Measurements from ENCODE around the gene PIGBOS1. TPM values are rescaled to one million over a fixed set of nuclear protein-coding genes. Genes with fewer than 3 reads are reported as not detected.
A peak's percentile ranks its signal among the peaks of the same experiment; 100 is the strongest.
"Not testable (repeated sequence)": the region's sequence is repeated elsewhere in the genome, so short reads cannot be mapped to it uniquely, and the experiment has no call there.

The PIGBOS1 gene
- total and polyA plus RNA-seq, 2 experiments from 2014 or later = 13.7 to 30.4 TPM

DNA sequence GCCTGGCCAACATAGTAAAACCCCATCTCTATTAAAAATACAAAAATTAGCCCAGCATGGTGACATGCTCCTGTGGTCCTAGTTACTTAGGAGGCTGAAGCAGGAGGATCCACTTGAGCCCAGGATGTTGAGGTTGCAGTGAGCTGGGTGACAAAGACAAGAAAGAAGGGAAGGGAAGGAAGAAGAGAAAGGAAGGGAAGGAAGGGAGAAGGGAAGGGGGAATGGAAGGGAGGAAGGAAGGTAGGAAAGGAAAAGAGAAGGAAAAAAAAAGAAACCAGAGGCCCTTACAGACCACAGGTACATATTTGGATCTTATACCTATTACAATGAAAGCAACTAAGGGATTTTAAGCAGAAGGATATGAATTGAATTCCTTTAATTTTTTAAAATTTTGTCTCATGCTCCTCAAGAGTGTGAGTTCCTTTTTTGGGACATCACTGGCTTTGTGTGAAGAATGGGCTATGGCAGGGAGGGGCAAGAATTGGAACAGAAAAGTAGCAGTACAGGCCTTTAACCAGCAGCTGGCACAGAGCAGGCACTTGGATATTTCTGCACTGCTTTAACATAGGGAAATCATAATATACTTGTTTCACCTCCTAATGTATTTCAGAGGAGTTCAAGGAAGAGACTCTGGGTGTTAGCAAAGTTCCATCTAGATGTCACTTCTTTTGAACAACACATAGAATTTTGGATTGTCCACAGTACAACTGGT, 37.2 kb downstream of the PIGBOS1 start:
- Histone ChIP-seq H3K27me3 (no peaks in the 10 kb centered on the region), H3K36me3 (no peaks in the 10 kb centered on the region), H3K27ac (no peak overlapping the region), H3K4me3 (no peak overlapping the region), H3K9me3 (ENCODE audit: low read depth) (no peaks in the 10 kb centered on the region), H3K4me1 (ENCODE audit: low read depth) (peaks cover 16% of the 10 kb centered on the region)
- no peak for DNase-seq (ENCODE audit: low read depth in 1 of 2, low spot score in 1 of 2)
- TF ChIP-seq, protein P1, sequence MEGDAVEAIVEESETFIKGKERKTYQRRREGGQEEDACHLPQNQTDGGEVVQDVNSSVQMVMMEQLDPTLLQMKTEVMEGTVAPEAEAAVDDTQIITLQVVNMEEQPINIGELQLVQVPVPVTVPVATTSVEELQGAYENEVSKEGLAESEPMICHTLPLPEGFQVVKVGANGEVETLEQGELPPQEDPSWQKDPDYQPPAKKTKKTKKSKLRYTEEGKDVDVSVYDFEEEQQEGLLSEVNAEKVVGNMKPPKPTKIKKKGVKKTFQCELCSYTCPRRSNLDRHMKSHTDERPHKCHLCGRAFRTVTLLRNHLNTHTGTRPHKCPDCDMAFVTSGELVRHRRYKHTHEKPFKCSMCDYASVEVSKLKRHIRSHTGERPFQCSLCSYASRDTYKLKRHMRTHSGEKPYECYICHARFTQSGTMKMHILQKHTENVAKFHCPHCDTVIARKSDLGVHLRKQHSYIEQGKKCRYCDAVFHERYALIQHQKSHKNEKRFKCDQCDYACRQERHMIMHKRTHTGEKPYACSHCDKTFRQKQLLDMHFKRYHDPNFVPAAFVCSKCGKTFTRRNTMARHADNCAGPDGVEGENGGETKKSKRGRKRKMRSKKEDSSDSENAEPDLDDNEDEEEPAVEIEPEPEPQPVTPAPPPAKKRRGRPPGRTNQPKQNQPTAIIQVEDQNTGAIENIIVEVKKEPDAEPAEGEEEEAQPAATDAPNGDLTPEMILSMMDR (IDR thresholded peaks at IDR 0.05; ENCODE audit: low read depth, low read length) = no peak

DNA sequence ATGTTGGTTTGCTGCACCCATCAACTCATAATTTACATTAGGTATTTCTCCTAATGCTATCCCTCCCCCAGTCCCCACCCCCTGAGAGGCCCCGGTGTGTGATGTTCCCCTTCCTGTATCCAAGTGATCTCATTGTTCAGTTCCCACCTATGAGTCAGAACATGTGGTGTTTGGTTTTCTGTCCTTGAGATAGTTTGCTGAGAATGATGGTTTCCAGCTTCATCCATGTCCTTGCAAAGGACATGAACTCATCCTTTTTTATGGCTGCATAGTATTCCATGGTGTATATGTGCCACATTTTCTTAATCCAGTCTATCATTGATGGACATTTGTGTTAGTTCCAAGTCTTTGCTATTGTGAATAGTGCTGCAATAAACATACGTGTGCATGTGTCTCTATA, 38.3 kb downstream of the PIGBOS1 start:
- H3K9me3 ChIP-seq (ENCODE audit: low read depth); H3K36me3 ChIP-seq; H3K27ac ChIP-seq; DNase-seq (ENCODE audit: low read depth in 1 of 2, low spot score in 1 of 2); H3K27me3 ChIP-seq; H3K4me3 ChIP-seq: not testable (repeated sequence)
- peaks cover 16% of the 10 kb centered on the region for H3K4me1 ChIP-seq (ENCODE audit: low read depth)

GRCh38 chr15:55279746-55280351, 39.1 kb downstream of the PIGBOS1 start:
- no peaks in the 10 kb centered on the region for H3K36me3 ChIP-seq
- peak in 1 of 2 donors; percentile 73 for DNase-seq (ENCODE audit: low read depth in 1 of 2, low spot score in 1 of 2)
- peaks cover 10% of the 10 kb centered on the region for H3K4me1 ChIP-seq (ENCODE audit: low read depth)
- TF ChIP-seq, protein P1 (IDR thresholded peaks at IDR 0.05; ENCODE audit: low read depth, low read length) = no peak
- H3K9me3 ChIP-seq (ENCODE audit: low read depth) = no peaks in the 10 kb centered on the region
- no peak overlapping the region for H3K27ac ChIP-seq
- no peaks in the 10 kb centered on the region for H3K27me3 ChIP-seq
- H3K4me3 ChIP-seq = no peak overlapping the region

GRCh38 chr15:55279100-55279745, 39.7 kb downstream of the PIGBOS1 start:
- Histone ChIP-seq H3K27ac (no peak overlapping the region), H3K36me3 (no peaks in the 10 kb centered on the region), H3K4me1 (ENCODE audit: low read depth) (peaks cover 4% of the 10 kb centered on the region), H3K9me3 (ENCODE audit: low read depth) (no peaks in the 10 kb centered on the region), H3K4me3 (no peak overlapping the region), H3K27me3 (no peaks in the 10 kb centered on the region)
- TF ChIP-seq, protein P1 (IDR thresholded peaks at IDR 0.05; ENCODE audit: low read depth, low read length) = no peak
- DNase-seq (ENCODE audit: low read depth in 1 of 2, low spot score in 1 of 2) = no peak

DNA sequence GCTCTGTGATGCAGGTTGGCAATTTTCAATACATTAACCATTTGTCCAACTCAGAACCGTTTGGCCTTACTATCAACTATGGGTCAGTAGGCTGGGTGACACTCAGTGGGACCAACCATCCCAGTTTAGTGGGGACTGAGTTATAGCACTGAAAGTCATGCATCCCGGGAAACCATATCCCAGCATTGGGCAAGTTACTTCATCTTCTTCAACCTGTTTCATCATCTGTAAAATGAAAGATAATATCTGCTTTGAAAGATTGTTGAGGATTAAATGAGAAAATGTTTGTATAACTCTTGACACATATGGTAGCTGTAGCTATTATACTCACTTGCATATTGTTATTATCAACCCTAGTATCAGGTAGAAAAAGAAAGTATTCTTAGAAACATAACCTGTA, 41.2 kb downstream of the PIGBOS1 start:
- no peaks in the 10 kb centered on the region for H3K9me3 ChIP-seq (ENCODE audit: low read depth)
- no peak for DNase-seq (ENCODE audit: low read depth in 1 of 2, low spot score in 1 of 2)
- no peaks in the 10 kb centered on the region for H3K36me3 ChIP-seq
- no peaks in the 10 kb centered on the region for H3K27me3 ChIP-seq
- no peak overlapping the region for H3K27ac ChIP-seq
- no peaks in the 10 kb centered on the region for H3K4me1 ChIP-seq (ENCODE audit: low read depth)
- TF ChIP-seq, protein P1 (IDR thresholded peaks at IDR 0.05; ENCODE audit: low read depth, low read length) = no peak
- H3K4me3 ChIP-seq = no peak overlapping the region

DNA sequence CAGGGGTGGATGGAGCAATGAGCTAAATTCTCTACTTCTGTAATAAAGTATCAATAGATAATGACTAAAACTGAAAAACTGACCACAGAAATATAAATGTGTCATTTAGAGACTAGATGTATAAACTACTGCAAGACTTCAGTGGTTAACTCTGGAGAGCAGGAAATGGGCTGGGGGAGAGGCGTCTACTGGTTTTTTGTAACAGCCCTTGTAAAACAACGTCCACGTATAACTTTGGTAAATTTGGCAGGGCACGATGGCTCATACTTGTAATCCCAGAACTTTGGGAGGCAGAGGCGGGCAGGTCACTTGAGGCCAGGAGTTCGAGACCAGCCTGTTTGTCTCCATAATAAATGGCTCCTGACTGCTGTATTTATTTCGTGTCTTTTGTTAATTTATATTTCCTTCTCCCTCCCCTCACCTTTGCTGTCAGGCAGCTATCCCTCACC, 41.8 kb downstream of the PIGBOS1 start:
- Histone ChIP-seq H3K27me3 (no peaks in the 10 kb centered on the region), H3K27ac (no peak overlapping the region), H3K4me3 (no peak overlapping the region), H3K36me3 (no peaks in the 10 kb centered on the region), H3K9me3 (ENCODE audit: low read depth) (no peaks in the 10 kb centered on the region), H3K4me1 (ENCODE audit: low read depth) (no peaks in the 10 kb centered on the region)
- peak in 1 of 2 donors; percentile 48 for DNase-seq (ENCODE audit: low read depth in 1 of 2, low spot score in 1 of 2)
- TF ChIP-seq, protein P1 (IDR thresholded peaks at IDR 0.05; ENCODE audit: low read depth, low read length) = no peak
